HUES64 (cell line): ENCODE results near the gene PPP1R3F.
"Not testable (repeated sequence)": the region's sequence is repeated elsewhere in the genome, so short reads cannot be mapped to it uniquely, and the experiment has no call there.

Source experiments
- H3K27ac ChIP-seq: 2 replicates; pipeline ENCODE4 v1.7.0; 2013; ENCODE audit warnings: low read depth, low read length, inconsistent platforms
- H3K27me3 ChIP-seq: 2 replicates; pipeline ENCODE4 v1.6.1; 2013; ENCODE audit warnings: mild to moderate bottlenecking, low read length; ENCODE audit not compliant: insufficient read depth
- H3K36me3 ChIP-seq: 2 replicates; pipeline ENCODE4 v1.6.1; 2013; ENCODE audit warnings: mild to moderate bottlenecking, low read length; ENCODE audit not compliant: insufficient read depth
- H3K4me1 ChIP-seq: 2 replicates; pipeline ENCODE4 v1.6.1; 2013; ENCODE audit warnings: mild to moderate bottlenecking, low read length, moderate library complexity; ENCODE audit not compliant: insufficient read depth
- H3K4me3 ChIP-seq: 2 replicates; pipeline ENCODE4 v1.5.1; 2013; ENCODE audit warnings: mild to moderate bottlenecking, low read length, moderate library complexity
- H3K9ac ChIP-seq: 2 replicates; pipeline ENCODE4 v1.6.1; 2013; ENCODE audit warnings: mild to moderate bottlenecking, low read depth, low read length
- H3K9me3 ChIP-seq: 2 replicates; pipeline ENCODE4 v1.6.1; 2013; ENCODE audit warnings: low read depth, low read length; ENCODE audit not compliant: insufficient read depth
- WGBS: fragments of 150-250, 120-280 bp; methylation state at CpG from one replicate; pipeline ENCODE4 v1.1.7; 2013; ENCODE audit warnings: missing lambda C conversion rate; 5-methylcytosine and 5-hydroxymethylcytosine counted together

PPP1R3F gene

GRCh38 chrX:49322266-49322665 is 52.7 kb downstream of the PPP1R3F start:
- not testable (repeated sequence) for H3K4me1 ChIP-seq, H3K9me3 ChIP-seq, H3K9ac ChIP-seq, H3K36me3 ChIP-seq, H3K27ac ChIP-seq, H3K4me3 ChIP-seq, H3K27me3 ChIP-seq
- whole genome bisulfite sequencing = no CpG with 5 or more reads among the region's 27 CpGs

GRCh38 chrX:49323735-49324134 is 54.1 kb downstream of the PPP1R3F start:
- no CpG with 5 or more reads among the region's 7 CpGs for WGBS

GRCh38 chrX:49330421-49330820 is 60.8 kb downstream of the PPP1R3F start:
- not testable (repeated sequence) for H3K36me3 ChIP-seq, H3K9ac ChIP-seq, H3K4me3 ChIP-seq, H3K4me1 ChIP-seq, H3K9me3 ChIP-seq, H3K27me3 ChIP-seq, H3K27ac ChIP-seq
- WGBS = no CpG with 5 or more reads among the region's 11 CpGs

More at GRCh38 chrX:49323735-49324134, 54.1 kb downstream of the PPP1R3F start:
- not testable (repeated sequence) for H3K27me3 ChIP-seq, H3K4me3 ChIP-seq, H3K9ac ChIP-seq, H3K4me1 ChIP-seq, H3K27ac ChIP-seq, H3K9me3 ChIP-seq, H3K36me3 ChIP-seq

GRCh38 chrX:49331282-49331681 is 61.7 kb downstream of the PPP1R3F start, which contains the start of gene GAGE13:
TSS of gene GAGE13 (plus strand) at chrX:49331582. CDS start at chrX:49332738, 1,156 bp downstream.
- not testable (repeated sequence) for H3K4me3 ChIP-seq, H3K4me1 ChIP-seq, H3K9me3 ChIP-seq, H3K27me3 ChIP-seq, H3K9ac ChIP-seq, H3K36me3 ChIP-seq, H3K27ac ChIP-seq
- WGBS = no CpG with 5 or more reads among the region's 16 CpGs

- H3K9me3 ChIP-seq, H3K4me3 ChIP-seq, H3K9ac ChIP-seq, H3K4me1 ChIP-seq, H3K27ac ChIP-seq, H3K27me3 ChIP-seq, H3K36me3 ChIP-seq: not testable (repeated sequence)
- over 99% methylated on average over 11 of the region's 26 CpGs for WGBS
These were observed 62.2 kb downstream of the PPP1R3F start for GRCh38 chrX:49331841-49332240.
